Femur (tissue), 1 donor: ENCODE results near the gene ZMYM2.

Experiments
- DNase-seq: peaks from one replicate; pipeline ENCODE4 v3.0.0-alpha.2; 2017

Gene ZMYM2

GRCh38 chr13:20114066-20114610, 155.6 kb downstream of the ZMYM2 start:
- DNase-seq, result no peak

GRCh38 chr13:20116213-20116612, 157.7 kb downstream of the ZMYM2 start:
- DNase-seq, result no peak

GRCh38 chr13:20118268-20119140, 160.0 kb downstream of the ZMYM2 start:
- DNase-seq, result peak; percentile 81

GRCh38 chr13:20119960-20120359, 161.4 kb downstream of the ZMYM2 start:
- no peak for DNase-seq

GRCh38 chr13:20121159-20121525, 162.6 kb downstream of the ZMYM2 start:
- DNase-seq, result no peak

- no peak for DNase-seq
These were observed 165.8 kb downstream of the ZMYM2 start for GRCh38 chr13:20124303-20124702.

- no peak for DNase-seq
These were observed 166.7 kb downstream of the ZMYM2 start for GRCh38 chr13:20125129-20125782.

- no peak for DNase-seq
These were observed 167.2 kb downstream of the ZMYM2 start for GRCh38 chr13:20125783-20126165.

- DNase-seq, result no peak
These were observed 168.2 kb downstream of the ZMYM2 start for GRCh38 chr13:20126541-20127261.

GRCh38 chr13:20127262-20127561, 168.7 kb downstream of the ZMYM2 start:
- no peak for DNase-seq

GRCh38 chr13:20127562-20128458, 169.3 kb downstream of the ZMYM2 start:
- peak; percentile 80 for DNase-seq

- DNase-seq, result no peak
These were observed 170.0 kb downstream of the ZMYM2 start for GRCh38 chr13:20128459-20128931.

GRCh38 chr13:20129076-20129475, 170.5 kb downstream of the ZMYM2 start:
- DNase-seq, result no peak

GRCh38 chr13:20130012-20130411, 171.5 kb downstream of the ZMYM2 start:
- no peak for DNase-seq

GRCh38 chr13:20130652-20131051, 172.1 kb downstream of the ZMYM2 start:
- DNase-seq, result no peak

GRCh38 chr13:20131057-20131832, 172.7 kb downstream of the ZMYM2 start:
- DNase-seq, result no peak

- no peak for DNase-seq
These were observed 173.6 kb downstream of the ZMYM2 start for GRCh38 chr13:20132052-20132634.

GRCh38 chr13:20134732-20135131, 176.2 kb downstream of the ZMYM2 start:
- DNase-seq, result no peak

GRCh38 chr13:20136781-20137703, 178.5 kb downstream of the ZMYM2 start:
- no peak for DNase-seq

GRCh38 chr13:20137875-20138274, 179.3 kb downstream of the ZMYM2 start:
- no peak for DNase-seq
